NCI-H774 (cell line): ENCODE measurements around the gene ACKR4.

Experiments used
- DNase-seq: peaks from one replicate; lab custom pipeline; 2025; lab: John Stamatoyannopoulos, UW

Gene ACKR4

GRCh38 chr3:132596816-132597433, at the start of gene ACKR4:
TSS of gene ACKR4 (plus strand) at chr3:132597270. CDS start at chr3:132600398, 3,128 bp downstream.
- no peak for DNase-seq

DNA sequence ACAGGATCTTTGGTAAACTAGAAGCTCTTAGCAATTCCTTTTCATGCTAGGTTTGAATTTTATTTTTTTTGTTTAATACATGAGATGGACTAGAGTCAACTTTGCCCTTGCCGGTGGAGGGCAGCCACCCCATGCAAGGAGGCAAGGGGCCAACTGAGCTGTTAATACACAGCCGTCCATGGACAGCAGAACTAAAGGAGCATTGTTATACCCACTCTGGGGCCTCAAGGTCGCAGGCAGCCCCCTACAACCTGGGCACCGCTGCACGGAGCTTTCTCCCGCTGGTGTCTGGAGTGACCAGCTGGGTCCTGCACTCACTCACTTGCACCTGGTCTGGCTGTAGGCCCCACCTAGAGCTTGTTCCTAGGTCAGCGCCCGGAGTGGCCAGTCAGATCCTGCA, 47.9 kb upstream of the ACKR4 start:
- DNase-seq, result no peak

DNA sequence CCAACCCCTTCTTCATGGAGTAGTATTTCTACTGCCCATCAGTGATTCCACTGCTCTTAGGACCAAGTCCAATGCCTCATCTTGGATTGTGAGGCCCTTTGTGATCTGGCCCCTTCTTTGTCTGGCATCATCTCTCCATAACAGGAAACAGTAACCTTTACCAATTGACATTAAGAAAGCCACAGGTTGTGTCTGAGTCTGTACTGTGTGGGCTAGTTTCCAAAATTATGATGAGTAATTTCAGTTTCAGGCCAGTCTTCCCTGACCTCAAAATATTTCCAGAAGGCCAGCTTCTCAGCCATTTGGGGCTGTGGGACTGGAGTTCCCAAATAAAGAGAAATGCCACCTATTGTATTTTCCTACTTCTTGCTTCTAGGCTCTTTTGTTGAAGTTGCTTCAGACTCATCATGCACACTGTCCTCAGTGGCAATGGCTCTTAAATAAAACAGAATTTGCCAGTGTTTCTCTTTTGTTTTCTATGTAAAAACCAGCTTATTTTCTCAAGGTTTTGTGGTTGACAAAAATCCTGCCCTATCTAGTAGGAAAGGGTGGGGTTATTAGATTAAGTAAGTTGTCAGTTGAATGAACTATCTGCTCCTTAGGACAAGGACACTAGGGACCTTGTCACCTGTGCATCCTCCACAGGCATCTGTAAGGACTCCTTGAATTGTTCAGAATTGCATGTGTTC, 47.0 kb upstream of the ACKR4 start:
- DNase-seq, result no peak

DNA sequence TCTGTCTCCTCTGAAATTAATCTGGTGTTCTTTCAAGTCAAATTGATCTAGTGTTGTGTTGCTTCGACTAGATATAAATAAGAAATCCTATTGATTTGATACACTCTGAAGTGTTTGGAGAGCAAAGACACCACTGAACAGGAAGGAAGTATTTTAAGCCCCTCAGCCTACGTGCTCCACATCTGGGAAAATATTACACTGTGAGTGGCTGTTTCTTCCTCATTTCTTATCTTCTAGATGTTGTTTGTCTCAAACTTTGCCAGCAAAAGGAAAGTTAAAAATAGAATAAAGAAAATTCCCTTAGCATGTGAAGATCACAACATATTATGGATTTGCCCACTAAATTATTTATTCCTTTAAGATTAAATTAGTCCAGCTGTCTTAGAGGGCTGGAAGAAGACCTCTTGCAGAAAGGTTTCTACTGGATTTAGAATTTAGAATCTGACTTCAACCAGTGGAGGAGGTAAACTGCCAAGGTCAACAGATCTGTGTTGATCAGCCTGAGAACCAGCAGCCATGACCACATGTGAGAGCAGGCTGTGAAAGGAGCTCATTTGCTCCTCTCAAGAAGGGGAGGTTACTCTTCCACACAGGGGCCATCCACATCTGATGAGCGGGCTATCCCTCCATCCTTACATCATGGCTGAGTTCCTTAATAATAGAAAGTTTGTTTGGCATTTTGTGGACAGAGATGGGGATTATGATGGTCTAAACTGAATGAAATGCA, 46.3 kb upstream of the ACKR4 start:
- no peak for DNase-seq

DNA sequence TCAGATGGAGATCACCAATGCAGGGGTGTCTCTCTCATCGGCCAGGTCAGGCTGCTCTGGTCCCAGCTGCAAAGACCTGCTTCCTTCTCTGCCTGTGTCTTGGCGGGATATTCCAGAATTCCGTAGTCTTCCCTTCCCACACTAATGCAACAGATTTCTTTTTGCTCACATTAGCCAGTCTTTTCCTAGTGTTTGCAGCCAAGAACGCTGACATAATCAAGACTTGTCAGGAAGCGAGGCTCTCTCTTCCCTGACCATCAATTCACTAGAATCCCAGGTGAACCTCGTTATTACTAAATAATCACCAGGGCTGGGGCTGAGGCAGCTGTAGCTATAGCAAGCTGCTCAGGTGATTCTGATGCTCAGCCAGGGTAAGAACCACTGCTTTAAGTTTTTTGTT, 43.2 kb upstream of the ACKR4 start:
- DNase-seq, result no peak

DNA sequence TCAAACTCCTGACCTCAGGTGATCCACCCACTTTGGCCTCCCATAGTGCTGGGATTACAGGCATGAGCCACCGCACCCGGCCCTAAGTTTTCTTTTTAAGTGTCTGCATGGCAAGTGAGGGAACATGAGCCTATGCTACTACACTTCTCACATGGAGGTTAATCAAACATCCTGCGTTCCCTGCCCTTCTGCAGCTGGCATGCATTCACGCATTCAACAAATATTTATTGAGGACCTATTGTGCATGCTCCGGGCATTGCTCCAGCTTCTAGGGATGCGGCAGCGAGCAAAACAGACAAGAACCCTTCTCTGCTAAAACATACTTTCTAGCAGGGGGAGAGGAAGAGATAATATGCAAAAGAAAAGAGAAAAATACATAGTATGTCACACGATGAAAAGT, 42.6 kb upstream of the ACKR4 start:
- peak; percentile 76 for DNase-seq

- no peak for DNase-seq
These were observed 41.6 kb upstream of the ACKR4 start for GRCh38 chr3:132555306-132556035.

GRCh38 chr3:132556036-132556386, 41.1 kb upstream of the ACKR4 start:
- DNase-seq, result peak; percentile 22

DNA sequence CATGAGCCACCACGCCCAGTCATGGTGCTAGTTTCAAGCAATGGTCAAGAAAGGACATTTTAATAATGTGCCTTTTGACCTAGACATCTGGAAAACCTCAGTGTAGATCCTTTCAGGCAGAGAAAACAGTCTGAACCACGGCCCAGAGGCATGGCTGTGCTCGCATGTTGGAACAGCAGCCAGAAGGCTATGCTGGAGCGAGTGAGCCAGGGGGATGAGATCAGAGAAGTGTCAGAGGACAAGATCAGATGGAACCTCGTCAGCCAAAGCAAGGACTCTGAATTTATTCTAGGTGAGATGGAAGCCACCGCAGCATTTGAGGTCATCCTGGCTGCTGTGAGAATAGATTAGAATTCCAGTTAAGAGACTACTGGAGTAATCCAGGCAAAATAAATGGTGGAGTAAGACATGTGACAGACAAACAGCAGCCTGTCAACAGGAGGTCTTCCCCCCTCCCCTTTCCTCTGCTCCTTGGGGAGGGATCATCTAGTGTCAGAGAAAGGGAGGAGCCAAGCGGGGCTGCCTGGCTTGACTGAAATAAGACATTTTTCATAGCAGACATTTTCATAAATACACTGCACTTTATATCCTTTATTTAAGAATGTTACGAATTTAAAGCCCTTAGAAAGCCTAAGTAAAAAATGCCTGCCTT, 40.4 kb upstream of the ACKR4 start:
- DNase-seq, result no peak

DNA sequence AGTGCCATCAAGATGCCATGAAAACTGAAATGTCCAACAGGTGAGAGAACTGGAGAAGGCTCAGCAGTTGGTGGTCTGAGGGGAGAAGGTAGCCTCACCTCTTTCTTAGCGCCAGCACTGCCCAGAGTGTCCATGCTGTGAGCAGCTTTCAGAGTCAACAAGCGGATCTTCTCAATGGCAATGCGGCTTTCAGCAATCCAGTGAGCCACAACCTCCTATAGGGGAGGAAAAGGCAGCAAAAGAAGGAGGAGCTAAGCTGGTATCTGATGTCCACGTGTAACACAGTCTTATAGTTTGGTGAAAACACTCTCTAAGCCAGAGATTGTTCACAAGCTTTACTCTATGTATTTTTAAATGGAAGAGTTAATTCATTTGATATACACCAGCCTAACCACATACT, 36.1 kb upstream of the ACKR4 start:
- DNase-seq, result no peak

GRCh38 chr3:132563420-132564069, 33.5 kb upstream of the ACKR4 start:
- no peak for DNase-seq

DNA sequence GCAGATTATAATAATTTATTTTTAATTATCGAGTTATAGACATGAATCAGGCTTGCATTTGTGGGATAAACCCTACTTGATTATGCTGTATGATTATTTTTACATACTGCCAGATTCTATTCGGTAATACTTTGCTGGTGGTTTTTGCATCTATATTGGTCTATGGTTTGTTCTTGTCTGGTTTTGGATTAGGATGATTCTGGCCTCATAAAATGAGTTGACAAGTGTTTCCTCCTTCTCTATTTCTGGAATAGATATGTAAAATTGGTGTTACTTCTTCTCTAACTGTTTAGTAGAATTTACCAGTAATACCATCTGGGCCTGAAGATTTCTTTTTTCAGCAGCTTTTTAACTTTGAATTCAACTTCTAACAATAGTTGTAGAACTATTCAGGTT, 33.0 kb upstream of the ACKR4 start:
- no peak for DNase-seq

DNA sequence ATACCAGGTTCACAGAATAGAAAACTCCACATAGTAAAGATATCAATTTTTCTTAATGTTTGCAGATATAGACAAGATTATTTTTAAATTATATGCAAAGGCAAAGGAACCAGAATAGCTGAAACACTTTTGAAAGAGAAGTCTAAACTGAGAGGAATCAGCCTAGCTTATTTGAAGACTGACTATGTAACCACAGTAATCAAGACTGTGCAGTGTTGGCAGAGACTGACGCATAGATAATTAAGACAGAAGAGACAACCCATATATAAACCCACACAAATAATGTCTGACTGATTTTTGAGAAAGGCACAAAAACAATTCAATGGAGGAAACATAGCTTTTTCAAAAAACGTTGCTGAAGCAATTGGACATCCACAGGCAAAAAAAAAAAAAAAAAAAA, 28.6 kb upstream of the ACKR4 start:
- no peak for DNase-seq

DNA sequence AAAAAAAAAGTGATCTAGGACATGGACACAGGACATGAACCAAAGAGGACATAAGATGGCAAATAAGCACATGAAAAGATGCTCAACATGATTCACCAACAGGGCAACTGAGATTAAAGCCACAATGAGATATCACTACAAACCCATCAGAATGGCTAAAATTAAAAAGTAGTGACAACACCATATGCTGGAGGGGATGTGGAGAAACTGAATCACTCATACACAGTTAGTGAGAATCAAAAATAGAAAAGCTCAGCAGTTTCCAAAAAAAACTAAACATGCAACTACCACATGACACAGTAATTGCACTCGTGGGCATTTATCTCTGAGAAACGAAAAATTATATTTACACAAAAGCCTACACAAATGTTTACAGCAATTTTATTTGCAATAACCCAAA, 27.9 kb upstream of the ACKR4 start:
- DNase-seq, result no peak

DNA sequence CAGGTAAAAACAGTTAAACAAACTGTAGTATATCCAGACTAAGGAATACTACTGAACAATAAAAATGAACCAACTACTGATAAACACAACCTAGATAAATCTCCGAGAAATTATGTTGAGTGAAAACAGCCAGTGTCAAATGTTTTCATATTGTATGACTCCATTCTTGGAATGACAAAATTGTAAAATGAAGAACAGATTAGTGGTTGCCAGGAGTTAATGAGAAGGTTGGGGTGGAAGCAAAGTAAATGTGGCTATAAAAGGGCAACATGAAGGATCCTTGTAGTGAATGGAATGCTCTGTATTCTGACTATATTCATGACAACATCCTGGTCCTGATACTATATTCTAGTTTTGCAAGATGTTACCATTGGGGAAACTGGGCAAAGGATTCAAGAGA, 27.5 kb upstream of the ACKR4 start:
- DNase-seq, result no peak

DNA sequence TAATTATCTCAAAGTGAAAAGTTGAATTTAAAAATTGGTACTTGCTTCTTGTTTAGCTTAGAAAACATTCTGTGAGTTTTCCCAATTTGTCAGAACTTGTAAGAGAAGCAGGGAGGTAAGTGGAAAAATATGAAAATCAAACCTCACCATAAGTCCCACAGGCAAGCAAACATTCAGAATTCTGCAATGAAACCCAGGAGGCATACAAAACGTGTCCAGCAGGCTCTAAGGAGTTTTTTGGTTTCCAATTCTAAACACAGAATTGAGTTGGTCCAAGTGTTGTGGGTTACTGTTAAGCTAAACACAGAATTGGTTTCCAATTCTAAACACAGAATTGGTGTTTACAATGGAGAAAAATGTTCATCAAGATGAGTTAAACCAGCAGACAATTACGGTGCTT, 27.1 kb upstream of the ACKR4 start:
- no peak for DNase-seq

DNA sequence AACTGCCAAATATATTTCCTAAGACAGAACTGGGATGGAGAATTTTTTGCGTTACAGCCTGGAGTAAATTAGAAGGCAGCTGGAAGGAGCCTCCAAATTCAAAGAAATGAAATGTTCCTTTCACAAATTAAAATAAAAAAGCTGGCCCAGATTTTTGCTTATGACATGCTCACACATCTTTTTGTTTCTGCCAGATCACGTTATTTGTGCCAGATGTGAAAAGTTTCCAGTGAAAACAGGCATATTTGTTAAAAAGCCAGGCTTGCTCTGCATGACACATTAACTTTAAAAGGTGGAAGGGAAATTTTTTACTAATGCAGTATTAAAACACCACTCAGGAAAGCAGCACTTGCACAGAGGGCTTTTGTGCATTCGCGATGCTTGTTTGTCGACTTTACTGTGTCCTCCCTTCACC, 23.3 kb upstream of the ACKR4 start:
- no peak for DNase-seq

GRCh38 chr3:132587401-132587800, 9.7 kb upstream of the ACKR4 start:
- no peak for DNase-seq

- DNase-seq, result no peak
These were observed 4.9 kb upstream of the ACKR4 start for GRCh38 chr3:132592216-132592615.

DNA sequence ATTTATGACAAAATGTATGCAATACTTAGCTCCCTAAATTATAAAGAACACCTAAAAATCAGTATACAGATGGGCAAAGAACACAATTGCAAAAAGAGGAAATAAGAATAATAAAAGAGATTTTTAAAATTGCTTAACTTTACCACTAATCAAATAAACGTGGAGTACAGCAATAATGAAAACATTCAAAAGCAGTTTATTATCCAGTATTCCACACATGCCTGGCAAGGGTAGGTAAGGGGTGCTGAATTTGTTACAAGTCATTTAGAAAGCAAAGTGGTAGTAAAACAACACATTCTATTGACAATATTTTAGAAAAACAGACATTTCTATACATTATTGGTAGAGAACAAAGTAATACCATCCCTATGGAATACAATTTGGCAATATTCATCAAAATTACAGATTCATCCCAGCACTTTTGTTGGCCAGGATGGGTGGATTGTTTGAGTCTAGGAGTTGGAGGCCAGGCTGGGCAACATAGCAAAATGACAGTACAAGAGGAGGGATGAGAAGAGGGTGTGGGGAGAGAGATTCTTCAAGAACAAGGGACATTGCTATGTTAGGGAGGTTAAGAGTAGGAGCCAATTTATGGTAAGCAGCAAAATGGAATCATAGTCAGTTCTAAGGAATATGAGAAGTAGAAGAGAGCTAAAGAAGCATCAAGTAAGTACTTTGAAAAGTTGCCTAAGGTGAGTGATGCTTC, 3.7 kb upstream of the ACKR4 start:
- no peak for DNase-seq

DNA sequence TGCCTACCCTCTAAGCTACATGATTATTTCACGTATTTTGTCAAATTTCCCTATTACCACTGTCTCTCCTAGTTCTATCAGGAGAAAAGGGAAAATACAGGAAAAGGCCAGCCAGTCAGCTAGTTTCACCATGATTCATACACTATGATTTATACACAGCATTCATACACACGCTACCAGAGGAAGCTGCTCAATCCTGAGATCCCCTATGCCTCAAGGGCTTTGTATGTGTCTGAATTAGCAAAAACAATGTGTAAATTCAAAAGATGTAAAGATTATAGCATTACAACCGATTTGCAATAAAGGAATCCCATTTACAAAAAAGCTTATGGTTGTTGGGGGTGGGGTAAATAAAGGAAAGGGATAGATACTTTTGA, 3.1 kb upstream of the ACKR4 start:
- no peak for DNase-seq
